ENCODE measurements around the gene GLS2.
"Not testable (repeated sequence)": the region's sequence is repeated elsewhere in the genome, so short reads cannot be mapped to it uniquely, and the experiment has no call there.

Gene GLS2

GRCh38 chr12:56448860-56449621 is 38.9 kb downstream of the GLS2 start, which contains the start of gene TIMELESS:
Gene TIMELESS, minus strand, starts transcription at chr12:56449426. Its CDS starts 15,256 bp downstream, at chr12:56434170.
- DNase-seq (ENCODE audit: low spot score): peak; percentile 94

GRCh38 chr12:56443208-56443607 is 44.8 kb downstream of the GLS2 start:
- DNase-seq (ENCODE audit: low spot score): not testable (repeated sequence)

GRCh38 chr12:56437430-56438176 is 50.4 kb downstream of the GLS2 start:
- DNase-seq (ENCODE audit: low spot score): no peak

- DNase-seq (ENCODE audit: low spot score): no peak
Measured at GRCh38 chr12:56434828-56435227, 53.1 kb downstream of the GLS2 start.

GRCh38 chr12:56431850-56432249 is 56.1 kb downstream of the GLS2 start:
- no peak for DNase-seq (ENCODE audit: low spot score)

- no peak for DNase-seq (ENCODE audit: low spot score)
Measured at GRCh38 chr12:56431288-56431687, 56.7 kb downstream of the GLS2 start.

- no peak for DNase-seq (ENCODE audit: low spot score)
Measured at GRCh38 chr12:56425940-56426438, 62.0 kb downstream of the GLS2 start.

GRCh38 chr12:56425193-56425592 is 62.8 kb downstream of the GLS2 start:
- DNase-seq (ENCODE audit: low spot score): no peak
